ENCODE measurements around the gene CSNK1A1.
"Not testable (repeated sequence)": the region's sequence is repeated elsewhere in the genome, so short reads cannot be mapped to it uniquely, and the experiment has no call there.

CSNK1A1 gene

DNA sequence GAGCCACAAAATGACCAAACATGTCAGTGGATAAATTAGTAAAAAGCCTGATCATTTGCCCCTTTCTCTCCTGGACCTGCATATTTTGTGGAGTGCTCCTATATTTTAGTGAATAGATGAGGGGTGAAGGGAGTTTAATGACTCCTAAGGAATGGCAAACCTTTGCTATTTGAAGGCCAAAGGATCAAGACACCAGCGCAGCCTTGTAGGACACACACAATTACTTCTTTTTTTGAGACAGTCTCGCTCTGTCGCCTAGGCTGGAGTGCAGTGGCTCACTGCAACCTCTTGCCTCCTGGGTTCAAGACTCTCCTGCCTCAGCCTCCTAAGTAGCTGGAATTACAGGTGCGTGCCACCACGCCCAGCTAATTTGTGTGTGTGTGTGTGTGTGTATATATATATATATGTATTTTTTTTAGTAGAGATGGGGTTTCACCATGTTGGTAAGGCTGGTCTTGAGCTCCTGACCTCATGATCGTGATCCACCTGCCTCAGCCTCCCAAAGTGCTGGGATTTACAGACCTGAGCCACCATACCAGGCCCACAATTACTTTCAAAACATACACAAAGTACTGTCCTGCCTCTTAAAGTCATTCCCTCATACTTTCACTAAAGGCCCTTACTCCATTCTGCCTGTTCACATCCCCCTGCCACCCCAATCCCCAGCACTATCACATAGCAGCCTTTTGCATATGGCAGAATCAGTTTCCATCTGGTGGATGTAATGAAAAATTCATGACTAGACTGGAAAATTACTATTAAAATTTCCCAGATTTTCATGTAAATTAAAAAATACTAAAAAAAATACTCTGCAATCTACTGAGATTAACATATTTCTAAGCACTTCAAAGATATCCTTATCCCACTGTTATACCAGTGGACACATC is 60.4 kb downstream of the CSNK1A1 start:
- DNase-seq (ENCODE audit: low spot score) = no peak

DNA sequence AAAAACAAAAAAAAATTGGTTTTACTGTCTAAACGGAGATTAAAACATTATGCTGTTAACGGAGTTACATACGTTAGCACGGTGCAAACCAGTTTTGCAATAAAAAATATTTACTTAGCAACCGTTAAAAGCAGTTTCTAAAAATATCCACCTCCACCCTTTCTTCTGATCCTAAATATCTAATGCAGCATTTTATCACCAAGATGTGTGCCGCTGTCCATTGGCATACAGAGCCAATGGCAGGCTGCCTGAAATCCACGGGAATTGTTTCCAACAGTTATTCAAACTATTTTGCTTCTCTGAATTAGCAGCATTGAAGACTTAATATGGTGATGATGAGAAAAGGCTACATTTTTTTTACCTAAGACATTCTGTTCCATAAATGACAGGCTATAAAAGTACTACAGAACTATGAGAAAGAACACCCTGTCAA is 61.6 kb downstream of the CSNK1A1 start:
- no peak for DNase-seq (ENCODE audit: low spot score)

DNA sequence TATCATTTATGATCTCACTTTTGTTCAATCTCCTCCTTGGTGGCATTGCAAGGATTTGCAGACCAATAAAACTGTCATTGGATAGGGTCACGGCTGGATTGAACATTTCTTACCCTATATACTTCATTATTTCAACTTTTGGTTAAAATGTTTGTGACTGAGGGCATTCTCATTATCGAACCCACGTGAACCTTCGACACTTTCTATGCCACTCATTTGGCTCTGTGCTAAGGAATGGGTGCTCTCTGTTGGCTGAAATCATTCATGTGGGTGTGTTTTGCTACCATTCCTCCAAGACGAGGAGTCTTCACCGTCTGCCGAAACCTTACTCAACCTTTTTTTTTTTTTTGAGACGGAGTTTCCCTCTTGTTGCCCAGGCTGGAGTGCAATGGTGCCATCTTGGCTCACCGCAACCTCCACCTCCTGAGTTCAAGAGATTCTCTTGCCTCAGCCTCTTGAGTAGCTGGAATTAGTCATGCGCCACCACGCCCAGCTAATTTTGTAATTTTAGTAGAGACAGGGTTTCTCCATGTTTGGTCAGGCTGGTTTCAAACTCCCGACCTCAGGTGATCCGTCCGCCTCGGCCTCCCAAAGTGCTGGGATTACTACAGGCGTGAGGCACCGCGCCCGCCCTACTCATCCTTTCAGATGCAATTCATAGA is 62.5 kb downstream of the CSNK1A1 start:
- no peak for DNase-seq (ENCODE audit: low spot score)

DNA sequence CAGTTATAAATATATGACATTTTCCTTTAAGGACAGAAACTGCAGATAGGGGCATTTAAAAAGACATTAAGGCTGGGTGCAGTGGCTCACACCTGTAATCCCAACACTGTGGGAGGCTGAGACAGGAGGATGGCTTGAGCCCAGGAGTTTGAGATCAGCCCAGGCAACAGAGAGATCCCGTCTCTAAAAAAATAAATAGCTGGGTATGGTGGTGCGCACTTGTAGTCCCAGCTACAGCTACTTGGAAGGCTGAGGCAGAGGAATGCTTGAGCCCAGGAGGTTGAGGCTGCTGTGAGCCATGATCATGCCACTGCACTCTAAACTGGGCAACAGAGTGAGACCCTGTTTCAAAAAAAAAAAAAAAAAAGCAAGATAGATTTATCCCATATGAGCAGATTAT is 63.6 kb downstream of the CSNK1A1 start:
- no peak for DNase-seq (ENCODE audit: low spot score)

DNA sequence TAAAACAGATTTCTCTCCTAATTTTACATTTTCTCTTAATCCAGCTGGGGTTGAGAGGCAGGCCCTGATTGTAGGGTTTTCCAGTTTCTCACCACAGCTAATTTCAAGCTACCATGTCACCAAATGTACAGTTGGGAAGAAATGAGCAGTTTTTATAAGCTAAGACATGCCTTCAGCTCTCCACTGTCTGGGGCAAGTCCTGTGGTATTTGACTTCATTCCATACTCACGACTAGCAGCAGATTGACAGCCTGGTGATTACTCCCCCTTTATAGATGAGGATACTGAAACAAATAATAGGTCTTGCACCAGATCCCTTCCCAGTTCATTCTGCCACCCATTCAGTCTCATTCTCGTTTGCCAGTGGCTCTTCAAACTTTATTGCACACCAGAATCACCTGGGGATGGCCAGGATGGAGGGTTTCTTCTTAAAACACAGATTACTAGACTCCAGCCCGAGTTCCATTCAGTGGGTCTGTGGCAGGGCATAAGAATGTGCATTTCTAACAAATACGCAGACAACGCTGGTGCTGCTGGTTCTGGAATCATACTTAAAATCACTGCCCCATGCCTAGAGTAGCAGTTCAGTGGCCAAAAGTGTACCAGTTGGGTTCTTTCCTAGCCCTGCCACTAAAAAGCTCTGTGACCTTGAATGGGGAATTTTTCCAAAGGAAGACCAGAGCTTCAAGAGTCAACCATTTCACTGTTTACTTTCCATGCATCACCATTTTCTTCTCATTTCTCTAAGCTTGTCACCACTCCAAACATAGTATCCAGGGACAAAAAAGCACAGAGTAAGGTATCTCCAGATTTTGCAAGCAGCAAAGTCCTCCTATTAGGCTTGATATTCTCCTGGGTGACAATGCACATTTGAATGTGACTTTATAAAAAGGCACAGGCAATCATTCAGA is 64.3 kb downstream of the CSNK1A1 start:
- no peak for DNase-seq (ENCODE audit: low spot score)

DNA sequence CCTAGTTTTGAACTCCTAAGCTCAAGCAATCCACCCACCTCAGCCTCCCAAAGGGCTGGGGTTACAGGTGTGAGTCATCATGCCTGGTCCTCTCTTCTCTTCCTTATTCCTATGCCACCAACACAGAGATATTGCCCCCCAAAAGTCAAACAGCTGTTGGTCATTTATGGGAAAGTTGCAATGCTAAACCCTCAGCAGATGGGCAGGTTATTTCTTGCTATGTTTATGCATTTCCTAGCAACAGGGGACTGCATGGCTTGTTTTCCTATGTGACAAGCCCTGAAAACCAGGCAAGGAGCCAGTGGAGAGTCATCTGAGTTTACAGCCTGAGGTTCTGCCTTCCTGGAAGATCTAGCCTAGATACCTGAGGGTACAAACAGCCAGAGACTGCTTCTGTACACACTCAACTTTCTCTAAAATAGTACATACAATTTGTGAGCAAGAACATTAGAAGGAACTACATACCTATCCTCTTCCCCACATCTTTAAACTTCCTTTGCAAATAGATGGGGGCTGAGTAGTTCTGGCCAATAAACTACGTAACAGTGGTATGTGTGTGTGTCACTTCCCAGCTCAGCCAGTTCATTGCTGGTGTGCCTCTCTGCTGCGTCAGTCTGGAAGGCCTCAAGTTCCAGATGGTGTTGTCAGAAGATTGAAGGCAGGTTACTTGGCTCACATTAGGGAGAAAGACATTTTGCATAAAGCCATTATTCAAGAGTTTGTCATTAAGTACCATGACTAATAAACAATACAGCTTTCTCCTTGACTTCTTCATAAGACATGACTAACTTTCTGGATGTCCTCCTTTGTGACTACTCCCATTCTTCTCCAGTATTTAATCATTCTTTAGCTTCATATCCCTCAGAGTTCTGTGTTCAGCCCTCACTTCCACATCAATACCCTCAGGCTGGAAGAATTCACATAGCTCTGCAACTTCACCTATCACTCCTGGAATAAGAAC is 65.3 kb downstream of the CSNK1A1 start:
- DNase-seq (ENCODE audit: low spot score) = no peak

DNA sequence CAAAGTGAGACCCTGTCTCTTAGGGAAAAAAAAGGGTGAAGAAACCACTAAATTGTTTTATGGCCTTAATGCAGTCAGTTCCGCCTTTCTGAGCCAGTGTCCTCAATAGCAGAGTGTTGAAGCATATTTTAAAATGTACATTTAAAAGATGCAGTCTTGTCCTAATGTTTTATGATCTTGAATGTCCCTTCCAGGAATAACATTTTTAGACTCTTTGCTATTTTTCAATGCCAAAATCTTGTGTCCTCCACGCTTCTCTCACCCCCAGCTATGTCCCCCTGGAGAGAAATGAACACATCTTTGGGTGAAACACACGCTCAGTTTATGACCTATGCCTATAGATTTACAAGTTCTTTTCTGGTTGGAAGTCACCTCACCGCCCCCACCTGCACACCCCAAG is 69.8 kb downstream of the CSNK1A1 start:
- DNase-seq (ENCODE audit: low spot score) = no peak

DNA sequence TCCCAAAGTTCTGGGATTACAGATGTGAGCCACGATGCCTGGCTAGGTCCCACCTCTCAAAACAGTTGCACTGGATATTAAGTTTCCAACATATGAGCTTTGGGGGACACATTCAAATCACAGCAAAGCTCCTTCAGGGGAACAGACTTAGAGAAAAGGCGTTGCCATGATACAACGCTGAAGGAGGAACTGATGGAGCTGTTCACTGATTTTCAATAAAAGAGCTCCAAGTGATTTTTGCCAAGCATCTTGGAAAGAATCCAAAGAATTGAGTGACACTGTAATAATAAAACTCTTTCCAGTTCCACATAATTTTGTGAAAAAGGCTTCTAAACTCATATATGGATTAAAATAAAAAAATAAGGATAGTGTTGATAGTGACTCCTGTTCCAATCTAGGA is 72.5 kb downstream of the CSNK1A1 start:
- DNase-seq (ENCODE audit: low spot score) = no peak

DNA sequence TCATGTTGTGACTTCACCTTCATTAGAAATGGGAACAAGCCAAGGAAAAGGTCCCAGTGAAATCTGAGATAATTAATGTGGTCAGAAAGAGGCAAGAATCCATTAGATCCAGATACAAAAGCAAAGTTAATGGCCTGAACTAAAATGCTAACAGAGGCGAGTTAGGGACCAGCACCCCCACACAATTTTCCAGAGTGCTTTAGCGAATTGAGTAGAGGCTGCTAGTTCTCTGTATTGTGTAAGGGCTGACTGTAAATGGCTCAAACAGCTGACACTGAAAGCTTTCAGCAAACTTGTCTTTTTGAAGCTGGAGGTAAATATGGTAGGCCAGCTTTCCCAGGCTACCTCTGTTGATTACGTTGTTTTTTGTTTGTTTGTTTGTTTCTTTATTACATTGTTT is 75.5 kb downstream of the CSNK1A1 start:
- DNase-seq (ENCODE audit: low spot score) = no peak

DNA sequence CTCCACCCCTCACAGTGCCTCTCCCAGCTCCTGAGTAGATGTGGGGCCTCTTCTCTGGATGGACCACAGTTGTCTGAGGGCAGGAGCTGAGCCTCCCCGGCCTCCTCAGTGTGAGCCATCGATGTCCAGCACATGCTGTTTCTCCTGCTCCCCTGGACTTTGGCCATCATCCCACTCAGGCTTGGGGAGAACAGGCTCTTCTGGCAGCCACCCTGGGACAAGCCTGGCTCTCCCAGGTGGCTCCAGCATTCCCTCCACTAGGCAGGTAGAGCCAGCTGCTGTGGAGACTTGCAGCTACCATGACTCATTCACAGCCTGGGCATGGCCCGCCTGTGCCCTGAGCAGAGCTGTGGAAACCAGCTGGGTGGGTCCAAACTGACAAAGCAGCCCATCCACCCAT is 77.0 kb downstream of the CSNK1A1 start:
- no peak for DNase-seq (ENCODE audit: low spot score)

DNA sequence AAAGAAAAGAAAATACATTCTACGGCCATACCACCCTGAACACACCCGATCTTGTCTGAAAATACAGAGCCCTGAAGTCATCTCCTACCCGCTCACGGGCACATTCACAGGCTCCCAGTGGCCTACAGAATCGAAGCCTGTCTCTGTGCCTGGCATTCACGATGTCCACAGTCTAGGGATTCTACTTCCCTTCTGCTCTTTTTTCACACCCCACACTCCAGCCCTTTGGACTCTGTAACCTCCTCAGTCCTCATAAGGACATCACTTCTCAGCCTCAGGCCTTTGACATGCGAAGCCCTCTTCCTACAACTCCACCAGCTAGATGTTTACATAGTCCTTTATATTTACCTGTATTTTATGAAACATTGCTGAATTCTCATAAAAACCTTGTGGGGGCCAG is 77.8 kb downstream of the CSNK1A1 start:
- no peak for DNase-seq (ENCODE audit: low spot score)

DNA sequence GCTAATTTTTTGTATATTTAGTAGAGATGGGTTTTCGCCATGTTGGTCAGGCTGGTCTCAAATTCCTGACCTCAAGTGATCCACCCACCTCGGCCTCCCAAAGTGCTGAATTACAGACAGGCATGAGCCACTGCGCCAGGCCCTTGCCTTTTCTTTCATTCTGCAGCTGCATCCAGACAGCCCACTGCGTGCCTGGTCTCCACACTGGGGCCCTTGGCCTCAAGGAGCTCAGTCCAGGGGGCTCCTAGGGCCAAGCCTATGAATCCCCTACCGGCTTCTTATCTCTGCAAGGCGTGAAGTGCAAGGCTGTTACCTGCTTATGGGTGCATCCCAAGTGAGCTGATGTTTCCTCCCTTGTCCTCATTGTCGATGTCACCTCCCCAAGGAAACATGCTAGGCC is 78.8 kb downstream of the CSNK1A1 start:
- DNase-seq (ENCODE audit: low spot score) = no peak

DNA sequence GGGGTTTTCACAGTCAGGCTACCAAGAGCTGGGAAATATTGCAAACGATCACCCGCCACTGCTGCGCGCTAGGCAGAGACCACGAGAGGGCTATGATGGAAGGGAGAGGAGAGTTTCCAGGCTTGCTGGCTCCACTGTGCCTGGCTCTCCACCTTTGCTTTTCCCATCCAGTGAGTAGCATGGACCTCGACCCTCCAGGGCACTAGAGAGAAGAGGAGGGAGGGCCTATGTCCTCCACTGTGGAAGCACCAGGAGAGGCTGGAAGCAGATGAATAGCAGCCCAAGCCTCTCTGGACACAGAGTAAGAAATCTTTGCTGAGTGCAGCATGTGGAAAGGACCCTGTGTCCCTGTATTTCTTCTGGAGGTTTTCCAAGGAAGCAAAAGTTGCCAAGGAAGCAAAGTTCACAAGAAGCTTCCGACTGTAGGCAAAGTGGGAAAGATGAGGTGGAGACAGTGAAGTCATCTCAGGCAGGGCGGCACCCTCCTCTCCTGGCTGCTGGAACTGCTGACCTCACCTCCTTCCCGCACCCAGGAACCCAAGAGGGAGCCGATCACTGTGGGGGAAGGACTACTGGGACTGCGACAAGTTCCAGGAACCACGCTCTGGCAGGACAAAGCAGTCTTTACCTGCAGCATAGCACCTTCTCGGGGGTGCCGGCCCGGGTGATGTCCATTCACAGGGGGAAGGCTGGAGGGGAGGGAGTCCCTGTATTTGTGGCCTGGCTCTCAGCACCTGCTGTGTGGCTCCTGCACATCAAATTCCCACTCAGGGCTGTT is 79.6 kb downstream of the CSNK1A1 start:
- no peak for DNase-seq (ENCODE audit: low spot score)

DNA sequence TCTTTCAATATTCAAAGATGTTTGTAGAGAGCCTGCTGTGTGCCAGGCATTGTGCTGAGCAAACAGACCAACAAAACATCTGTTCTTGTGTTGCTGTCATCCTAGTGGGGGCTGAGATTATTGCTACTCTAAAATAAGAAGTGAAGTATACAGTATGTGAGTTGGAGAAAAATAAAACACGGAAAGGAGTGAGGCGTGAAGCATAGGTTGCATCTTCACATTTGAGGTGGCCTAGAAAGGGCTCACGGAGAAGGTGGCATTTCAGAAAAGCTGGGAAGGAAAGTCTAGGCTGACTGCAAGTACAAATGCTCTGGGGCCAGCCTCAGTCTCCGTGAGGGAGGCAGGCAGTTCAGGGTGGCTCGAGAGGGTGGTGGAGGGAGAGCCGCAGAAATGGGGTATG is 80.3 kb downstream of the CSNK1A1 start:
- DNase-seq (ENCODE audit: low spot score) = no peak

DNA sequence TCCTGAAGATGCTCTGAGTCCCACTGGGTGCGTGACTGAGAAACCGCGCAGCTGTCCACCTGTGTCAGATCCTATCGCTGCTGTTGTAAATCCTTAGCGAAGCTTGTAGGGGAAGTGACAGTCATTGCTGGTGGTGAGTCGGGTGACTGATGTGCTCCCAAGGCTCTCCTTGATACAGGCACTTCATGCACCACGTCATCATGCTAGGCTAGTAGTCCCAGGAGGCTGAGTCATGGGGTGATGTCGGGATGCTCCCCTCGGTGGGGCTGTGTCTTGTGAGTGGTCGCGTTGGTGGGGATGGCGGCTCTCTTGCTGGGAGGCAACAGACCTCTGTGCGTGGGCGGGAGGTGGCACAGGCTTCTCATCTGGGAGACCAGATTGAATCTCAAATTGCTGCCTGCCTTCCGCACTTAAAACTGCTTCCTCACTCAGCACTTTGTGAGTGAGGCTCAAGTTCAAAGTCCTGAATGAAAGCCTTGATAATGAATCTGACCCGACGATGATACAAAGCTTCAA is 84.7 kb downstream of the CSNK1A1 start:
- DNase-seq (ENCODE audit: low spot score) = no peak

DNA sequence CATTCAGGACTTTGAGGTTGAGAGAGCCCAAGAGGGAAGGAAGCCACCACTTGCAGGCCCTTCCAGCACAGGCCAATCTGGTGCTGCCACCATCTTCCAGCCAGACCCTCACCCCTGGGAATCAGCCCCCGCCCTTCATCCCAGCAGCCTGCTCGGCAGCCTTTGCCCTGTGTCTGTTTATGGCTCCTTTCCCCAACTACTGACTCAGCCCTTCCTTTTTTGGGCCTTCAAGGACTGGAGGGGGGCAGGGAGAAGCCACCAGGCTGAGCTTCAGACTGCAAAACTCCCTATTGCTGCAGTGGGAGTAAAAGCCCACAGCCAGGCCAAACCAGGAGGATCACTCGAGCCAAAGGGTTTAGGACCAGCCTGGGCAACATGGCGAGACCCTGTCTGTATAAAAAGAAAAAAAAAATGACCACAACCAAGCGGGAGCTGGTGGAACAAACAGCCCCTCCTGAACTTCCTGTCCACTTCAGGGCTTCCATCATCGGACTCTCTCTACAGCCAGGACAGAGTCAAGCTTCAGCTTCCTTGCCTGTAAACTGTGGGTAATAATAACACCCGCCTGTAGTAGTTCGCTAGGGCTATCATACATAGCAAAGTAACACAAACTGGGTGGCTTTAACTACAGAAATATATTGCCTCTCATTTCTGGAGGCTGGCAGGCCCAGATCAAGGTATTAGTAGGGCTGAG is 86.3 kb downstream of the CSNK1A1 start:
- no peak for DNase-seq (ENCODE audit: low spot score)

DNA sequence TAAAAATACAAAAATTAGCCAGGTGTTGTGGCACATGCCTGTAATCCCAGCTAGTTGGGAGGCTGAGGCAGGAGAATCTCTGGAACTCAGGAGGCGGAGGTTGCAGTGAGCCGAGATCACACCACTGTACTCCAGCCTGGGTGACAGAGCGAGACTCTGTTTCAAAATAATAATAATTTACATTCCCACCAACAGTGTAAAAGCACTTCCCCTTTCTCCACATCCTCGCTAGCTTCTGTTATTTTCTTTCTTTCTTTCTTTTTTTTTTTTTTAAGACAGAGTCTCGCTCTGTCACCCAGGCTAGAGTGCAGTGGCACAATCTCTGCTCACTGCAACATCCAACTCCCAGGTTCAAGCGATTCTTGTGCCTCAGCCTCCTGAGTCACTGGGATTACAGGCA is 89.3 kb downstream of the CSNK1A1 start:
- not testable (repeated sequence) for DNase-seq (ENCODE audit: low spot score)

DNA sequence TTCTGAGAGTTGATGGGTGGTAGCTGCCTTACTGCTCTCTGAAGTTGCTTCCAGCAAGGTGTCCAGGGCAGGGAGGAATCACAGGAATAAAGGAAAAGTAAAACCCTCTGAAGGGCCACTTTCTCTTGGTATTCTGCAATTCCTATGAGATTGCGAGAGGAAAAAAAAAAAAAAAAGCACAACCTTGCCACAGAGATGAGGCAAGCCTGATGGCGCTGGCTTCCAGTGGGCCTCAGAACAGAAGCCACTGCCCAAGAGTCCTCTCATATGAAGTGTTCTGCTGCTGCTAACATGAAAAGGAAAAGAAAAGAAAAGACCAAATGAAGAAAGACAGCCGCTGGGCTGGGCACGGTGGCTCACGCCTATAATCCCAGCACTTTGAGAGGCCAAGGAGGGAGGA is 91.3 kb downstream of the CSNK1A1 start:
- no peak for DNase-seq (ENCODE audit: low spot score)

DNA sequence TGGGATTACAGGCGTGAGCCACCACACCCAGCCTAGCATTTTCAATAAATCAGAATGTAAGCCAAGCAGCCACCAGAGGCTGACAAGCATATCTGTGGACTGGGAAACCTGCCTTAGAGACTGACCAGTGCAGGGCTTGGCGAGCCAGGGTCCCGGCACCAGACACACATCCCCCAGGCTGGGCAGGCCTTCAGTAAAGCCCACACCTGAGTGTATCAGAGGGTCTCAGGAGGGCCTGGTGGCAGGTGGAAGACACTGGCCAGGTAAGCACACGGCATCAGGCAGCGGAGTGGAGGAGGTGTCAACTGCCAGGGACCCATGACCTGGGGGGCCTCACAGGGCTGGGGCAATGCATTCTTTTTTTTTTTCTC is 93.9 kb downstream of the CSNK1A1 start:
- no peak for DNase-seq (ENCODE audit: low spot score)

Measured in CD4-positive, alpha-beta T cell treated with Interleukin-6 at 100 ng/mL for 8 hours (primary cell).